Karpas-422 (cell line): ENCODE results near the gene GLT8D2. TPM values are rescaled to one million over a fixed set of nuclear protein-coding genes. Genes with fewer than 3 reads are reported as not detected.

Experiments used
- DNase-seq: peaks from one replicate; pipeline ENCODE4 v3.0.0-alpha.2; 2015
- H2AFZ ChIP-seq: fragments of 200-600 bp; sonication (generic); 2 replicates; pipeline ENCODE4 v1.6.1; 2014; ENCODE audit warnings: antibody characterized with exemption, low read length, mixed read lengths
- H3K27ac ChIP-seq: fragments of 200-600 bp; sonication (generic); 2 replicates; pipeline ENCODE4 v1.5.1; 2014; ENCODE audit warnings: mild to moderate bottlenecking, low read length, moderate library complexity
- H3K27me3 ChIP-seq: fragments of 200-600 bp; sonication (generic); 2 replicates; pipeline ENCODE4 v1.6.1; 2014; ENCODE audit warnings: low read length, mixed read lengths
- H3K36me3 ChIP-seq: fragments of 200-600 bp; sonication (generic); 2 replicates; pipeline ENCODE4 v1.6.1; 2014; ENCODE audit warnings: low read length, mixed read lengths; ENCODE audit not compliant: insufficient read depth
- H3K4me1 ChIP-seq: fragments of 200-600 bp; sonication (generic); 2 replicates; pipeline ENCODE4 v1.6.1; 2014; ENCODE audit warnings: mild to moderate bottlenecking, low read length, mixed read lengths
- H3K4me2 ChIP-seq: fragments of 200-600 bp; sonication (generic); 2 replicates; pipeline ENCODE4 v1.6.1; 2014; ENCODE audit warnings: low read length, low read depth, mild to moderate bottlenecking; ENCODE audit not compliant: poor library complexity, severe bottlenecking
- H3K4me3 ChIP-seq: fragments of 200-600 bp; sonication (generic); 2 replicates; pipeline ENCODE4 v1.5.1; 2014; ENCODE audit warnings: mild to moderate bottlenecking, antibody characterized with exemption, low read length, mixed read lengths
- H3K79me2 ChIP-seq: fragments of 200-600 bp; sonication (generic); 2 replicates; pipeline ENCODE4 v1.6.1; 2014; ENCODE audit warnings: mild to moderate bottlenecking, low read length, mixed read lengths
- H3K9ac ChIP-seq: fragments of 200-600 bp; sonication (generic); 2 replicates; pipeline ENCODE4 v1.6.0; 2014; ENCODE audit warnings: low read length
- H3K9me2 ChIP-seq: fragments of 200-600 bp; sonication (generic), shearing (Covaris generic); replicated peaks from 2 replicates; pipeline ENCODE4 v1.6.0; 2014; ENCODE audit warnings: mild to moderate bottlenecking, low read length, moderate library complexity; ENCODE audit not compliant: insufficient read depth
- H3K9me3 ChIP-seq: fragments of 300-700, 200-600 bp; sonication (generic); 2 replicates; pipeline ENCODE4 v1.6.1; 2014; ENCODE audit warnings: low read length, mixed read lengths
- H4K20me1 ChIP-seq: fragments of 200-600 bp; sonication (generic); 2 replicates; pipeline ENCODE4 v1.6.1; 2014; ENCODE audit warnings: mild to moderate bottlenecking, antibody characterized with exemption, low read length, low read depth; ENCODE audit not compliant: insufficient read depth
- total RNA-seq: library from RNA; depleted of rRNA; stranded (reverse); fragments of >200 nt; shearing (Covaris generic); gene quantifications from 2 replicates; pipeline ENCODE4 v1.2.3, GENCODE V29; 2014; ENCODE audit warnings: low replicate concordance

Gene GLT8D2
- total RNA-seq, 1 experiment from 2014 or later, result not detected

- Histone ChIP-seq H3K4me1 (no peaks in the 10 kb centered on the region), H3K79me2 (no peaks in the 10 kb centered on the region), H3K9me2 (no peaks in the 10 kb centered on the region), H3K36me3 (peaks cover 42% of the 10 kb centered on the region), H3K27ac (no peak overlapping the region), H2AFZ (no peak overlapping the region), H3K4me2 (no peak overlapping the region), H4K20me1 (no peaks in the 10 kb centered on the region), H3K4me3 (no peak overlapping the region), H3K9me3 (no peaks in the 10 kb centered on the region), H3K27me3 (no peaks in the 10 kb centered on the region), H3K9ac (no peak overlapping the region)
- no peak for DNase-seq
Observed at GRCh38 chr12:103986829-103987228, 63.2 kb downstream of the GLT8D2 start.

GRCh38 chr12:103978384-103978982 lies 71.5 kb downstream of the GLT8D2 start:
- Histone ChIP-seq H3K27me3 (no peaks in the 10 kb centered on the region), H3K9me2 (no peaks in the 10 kb centered on the region), H3K4me3 (no peak overlapping the region), H3K4me2 (no peak overlapping the region), H3K79me2 (peaks cover 58% of the 10 kb centered on the region), H3K9me3 (no peaks in the 10 kb centered on the region), H4K20me1 (peaks cover 10% of the 10 kb centered on the region), H3K36me3 (peaks cover 56% of the 10 kb centered on the region), H3K9ac (no peak overlapping the region), H3K4me1 (peaks cover 6% of the 10 kb centered on the region), H3K27ac (no peak overlapping the region), H2AFZ (no peak overlapping the region)
- DNase-seq, result no peak

GRCh38 chr12:103975368-103975767 lies 74.6 kb downstream of the GLT8D2 start:
- Histone ChIP-seq H3K4me3 (no peak overlapping the region), H3K36me3 (peaks cover 32% of the 10 kb centered on the region), H3K27me3 (no peaks in the 10 kb centered on the region), H3K9me3 (no peaks in the 10 kb centered on the region), H4K20me1 (peaks cover 10% of the 10 kb centered on the region), H2AFZ (no peak overlapping the region), H3K9me2 (no peaks in the 10 kb centered on the region), H3K9ac (no peak overlapping the region), H3K79me2 (peaks cover 88% of the 10 kb centered on the region), H3K4me2 (no peak overlapping the region), H3K27ac (no peak overlapping the region), H3K4me1 (peaks cover 6% of the 10 kb centered on the region)
- no peak for DNase-seq

DNA sequence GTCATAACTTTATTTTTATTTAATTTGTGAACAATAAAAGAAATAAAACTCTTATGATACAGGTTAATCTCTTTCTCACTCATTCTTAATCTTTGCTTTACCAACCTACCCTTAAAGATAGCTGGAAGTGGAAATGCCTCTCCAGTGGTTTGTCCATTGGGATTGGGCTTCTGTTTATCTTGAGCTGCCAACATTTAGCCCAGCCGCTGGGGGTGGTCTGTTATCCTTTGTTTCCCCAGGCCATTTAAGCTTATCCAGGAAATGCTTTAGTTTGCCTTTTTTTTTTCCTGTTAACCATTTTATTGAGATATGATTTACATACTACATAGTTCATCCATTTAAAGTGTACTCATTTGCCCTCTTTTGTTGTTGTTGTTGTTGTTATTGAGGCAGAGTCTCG lies 76.1 kb downstream of the GLT8D2 start:
- peaks cover 10% of the 10 kb centered on the region for H4K20me1 ChIP-seq
- no peaks in the 10 kb centered on the region for H3K9me3 ChIP-seq
- H3K4me1 ChIP-seq, result peaks cover 13% of the 10 kb centered on the region
- no peak overlapping the region for H3K4me2 ChIP-seq
- no peaks in the 10 kb centered on the region for H3K27me3 ChIP-seq
- peaks cover 98% of the 10 kb centered on the region for H3K79me2 ChIP-seq
- H3K27ac ChIP-seq, result no peak overlapping the region
- no peaks in the 10 kb centered on the region for H3K9me2 ChIP-seq
- no peak overlapping the region for H3K4me3 ChIP-seq
- H2AFZ ChIP-seq, result no peak overlapping the region
- DNase-seq, result no peak
- peaks cover 31% of the 10 kb centered on the region for H3K36me3 ChIP-seq
- no peak overlapping the region for H3K9ac ChIP-seq

GRCh38 chr12:103969391-103969790 lies 80.6 kb downstream of the GLT8D2 start:
- peaks cover 10% of the 10 kb centered on the region; the same call in 1 of the 2 replicates for H4K20me1 ChIP-seq
- peaks cover 95% of the 10 kb centered on the region for H3K79me2 ChIP-seq
- peaks cover 20% of the 10 kb centered on the region; the same call in 1 of the 2 replicates for H3K36me3 ChIP-seq

DNA sequence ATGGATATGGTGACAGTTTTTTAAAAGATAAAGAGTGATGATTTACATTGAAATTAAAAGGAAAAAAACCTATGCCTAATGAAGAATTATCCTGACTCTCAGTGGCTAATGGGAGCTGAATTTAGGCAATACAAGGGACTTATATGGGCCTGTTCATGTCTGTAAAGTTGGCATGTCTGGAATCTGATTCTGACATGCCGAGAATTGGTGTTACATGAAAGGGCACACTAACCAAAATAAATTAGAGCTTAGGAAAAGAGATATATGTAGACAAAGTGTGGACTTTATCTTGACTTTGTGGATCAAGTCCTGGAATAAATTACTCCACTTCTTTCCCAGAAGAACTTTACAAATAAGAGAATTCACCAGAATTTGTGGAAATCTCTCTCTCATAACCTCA lies 83.3 kb downstream of the GLT8D2 start:
- H3K4me3 ChIP-seq, result peak overlapping the region; percentile 79

More at GRCh38 chr12:103969391-103969790, 80.6 kb downstream of the GLT8D2 start:
- no peak overlapping the region for H3K9ac ChIP-seq
- no peak overlapping the region for H3K4me2 ChIP-seq
- no peak overlapping the region for H2AFZ ChIP-seq
- no peak overlapping the region for H3K27ac ChIP-seq
- H3K9me2 ChIP-seq, result no peaks in the 10 kb centered on the region
- no peaks in the 10 kb centered on the region for H3K27me3 ChIP-seq
- peaks cover 34% of the 10 kb centered on the region for H3K4me1 ChIP-seq
- no peak for DNase-seq
- H3K9me3 ChIP-seq, result no peaks in the 10 kb centered on the region
- no peak overlapping the region for H3K4me3 ChIP-seq

DNA sequence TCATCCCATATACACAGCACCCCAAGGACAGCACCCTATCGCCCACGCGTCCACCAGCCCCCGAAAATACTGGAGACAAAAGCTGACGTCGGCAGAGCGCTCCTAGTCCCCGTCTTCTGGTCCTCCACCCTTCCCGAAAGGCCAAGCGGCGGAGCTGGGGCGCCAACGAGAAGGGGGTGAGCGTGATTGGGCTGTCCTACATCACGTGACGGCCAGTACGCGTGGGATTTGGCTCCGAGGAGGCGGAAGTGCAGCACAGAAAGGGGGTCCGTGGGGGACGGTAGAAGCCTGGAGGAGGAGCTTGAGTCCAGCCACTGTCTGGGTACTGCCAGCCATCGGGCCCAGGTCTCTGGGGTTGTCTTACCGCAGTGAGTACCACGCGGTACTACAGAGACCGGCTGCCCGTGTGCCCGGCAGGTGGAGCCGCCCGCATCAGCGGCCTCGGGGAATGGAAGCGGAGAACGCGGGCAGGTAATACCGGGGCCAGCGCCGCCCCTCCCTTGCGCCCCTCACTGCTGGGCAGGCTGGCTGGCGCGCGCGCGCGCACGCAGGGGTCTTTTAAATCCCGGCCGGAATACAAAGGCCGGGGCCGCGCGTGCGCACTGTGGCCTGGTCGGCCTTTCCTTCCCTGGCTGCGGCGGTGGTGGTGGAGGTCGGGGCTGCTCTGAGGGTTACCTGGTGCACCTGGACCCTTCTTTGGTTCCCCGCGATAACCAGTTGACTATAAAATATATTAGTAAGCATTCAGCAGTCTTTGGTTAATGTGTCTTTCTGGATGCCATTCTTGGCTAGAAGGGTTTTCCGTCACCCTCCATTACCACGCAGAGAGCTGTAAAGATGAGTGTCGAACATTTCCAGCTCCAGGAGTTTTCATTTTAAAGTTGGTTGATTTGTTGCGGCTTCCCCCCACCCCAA lies 84.1 kb downstream of the GLT8D2 start, which contains the start of gene TDG:
Gene TDG, plus strand, starts transcription at position 283 of the 915 bp plus-strand sequence. Its CDS starts 166 bp downstream, at position 449.
- Histone ChIP-seq H3K27me3 (no peaks in the 10 kb centered on the region), H4K20me1 (peaks cover 4% of the 10 kb centered on the region; the same call in 1 of the 2 replicates), H3K9me3 (no peaks in the 10 kb centered on the region), H3K9me2 (no peaks in the 10 kb centered on the region), H3K4me2 (peak within 1 kb of the TSS; percentile 100), H3K9ac (peak within 1 kb of the TSS; percentile 79), H3K79me2 (peaks cover 73% of the 10 kb centered on the region), H3K36me3 (peaks cover 19% of the 10 kb centered on the region; the same call in 1 of the 2 replicates), H3K4me1 (peaks cover 53% of the 10 kb centered on the region), H2AFZ (no peak within 1 kb of the TSS), H3K27ac (peak within 1 kb of the TSS; percentile 69), H3K4me3 (peak within 1 kb of the TSS; percentile 79)
- DNase-seq, result peak; percentile 99

More for the DNA sequence above, 83.3 kb downstream of the GLT8D2 start:
- Histone ChIP-seq H3K9me2 (no peaks in the 10 kb centered on the region), H3K79me2 (peaks cover 82% of the 10 kb centered on the region), H3K9ac (peak overlapping the region; percentile 79), H3K9me3 (no peaks in the 10 kb centered on the region), H3K36me3 (peaks cover 19% of the 10 kb centered on the region; the same call in 1 of the 2 replicates), H2AFZ (no peak overlapping the region), H3K27ac (peak overlapping the region; percentile 69), H3K4me1 (peaks cover 53% of the 10 kb centered on the region), H3K4me2 (peak overlapping the region; percentile 100), H3K27me3 (no peaks in the 10 kb centered on the region), H4K20me1 (peaks cover 4% of the 10 kb centered on the region; the same call in 1 of the 2 replicates)
- DNase-seq, result no peak

DNA sequence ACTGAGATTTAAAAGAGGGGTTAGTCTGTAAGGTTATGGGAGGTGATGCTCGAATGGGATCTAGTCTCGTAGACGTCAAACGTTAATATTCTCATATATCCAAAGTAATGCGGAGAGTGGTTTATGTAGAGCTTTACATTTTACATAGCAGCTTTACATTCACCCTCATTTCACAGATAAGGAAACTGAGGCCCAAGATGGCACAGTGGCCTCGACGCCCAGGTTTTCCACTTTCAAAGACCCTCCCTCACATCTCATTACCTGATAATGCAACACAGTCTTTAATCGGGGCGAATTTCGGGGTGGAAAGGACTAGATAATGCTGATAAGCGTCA lies 84.8 kb downstream of the GLT8D2 start:
- Histone ChIP-seq H2AFZ (no peak overlapping the region), H3K27ac (peak overlapping the region; percentile 62)

More for the DNA sequence above, 84.8 kb downstream of the GLT8D2 start:
- Histone ChIP-seq H3K9me2 (no peaks in the 10 kb centered on the region), H3K27me3 (no peaks in the 10 kb centered on the region), H3K79me2 (peaks cover 67% of the 10 kb centered on the region), H3K4me2 (peak overlapping the region; percentile 84), H4K20me1 (peaks cover 4% of the 10 kb centered on the region; the same call in 1 of the 2 replicates), H3K9me3 (no peaks in the 10 kb centered on the region), H3K4me1 (peaks cover 57% of the 10 kb centered on the region), H3K4me3 (peak overlapping the region; percentile 79), H3K36me3 (peaks cover 19% of the 10 kb centered on the region; the same call in 1 of the 2 replicates), H3K9ac (peak overlapping the region; percentile 79)
- peak; percentile 55 for DNase-seq
